CD4-positive, alpha-beta T cell treated with Interleukin-17A for 4 hours (primary cell): ENCODE data around the gene MUC3A.
"Not testable (repeated sequence)": the region's sequence is repeated elsewhere in the genome, so short reads cannot be mapped to it uniquely, and the experiment has no call there.

ENCODE experiments used
- DNase-seq: peaks from one replicate; pipeline ENCODE4 v3.0.0-alpha.2; 2020; ENCODE audit warnings: mixed read lengths

Gene MUC3A

GRCh38 chr7:100949227-100949932 is at the start of gene MUC3A:
Gene MUC3A, plus strand, starts transcription at chr7:100949534. Its CDS starts 91 bp downstream, at chr7:100949625.
- no peak for DNase-seq

- no peak for DNase-seq
Measured at GRCh38 chr7:100900978-100901377, 48.4 kb upstream of the MUC3A start.

GRCh38 chr7:100901921-100902332 is 47.4 kb upstream of the MUC3A start:
- DNase-seq = no peak

GRCh38 chr7:100902638-100903037 is 46.7 kb upstream of the MUC3A start:
- no peak for DNase-seq

GRCh38 chr7:100908512-100908911 is 40.8 kb upstream of the MUC3A start:
- no peak for DNase-seq

- DNase-seq = not testable (repeated sequence)
Measured at GRCh38 chr7:100910443-100910842, 38.9 kb upstream of the MUC3A start.

- no peak for DNase-seq
Measured at GRCh38 chr7:100911484-100911883, 37.9 kb upstream of the MUC3A start.

GRCh38 chr7:100914208-100914878 is 35.0 kb upstream of the MUC3A start:
- no peak for DNase-seq

- DNase-seq = no peak
Measured at GRCh38 chr7:100914879-100915447, 34.4 kb upstream of the MUC3A start.

GRCh38 chr7:100919335-100919734 is 30.0 kb upstream of the MUC3A start:
- not testable (repeated sequence) for DNase-seq

- not testable (repeated sequence) for DNase-seq
Measured at GRCh38 chr7:100919779-100920437, 29.4 kb upstream of the MUC3A start.

GRCh38 chr7:100921039-100921438 is 28.3 kb upstream of the MUC3A start:
- DNase-seq = no peak

- DNase-seq = not testable (repeated sequence)
Measured at GRCh38 chr7:100923616-100924015, 25.7 kb upstream of the MUC3A start.

- no peak for DNase-seq
Measured at GRCh38 chr7:100929808-100930174, 19.5 kb upstream of the MUC3A start.

- no peak for DNase-seq
Measured at GRCh38 chr7:100933734-100934133, 15.6 kb upstream of the MUC3A start.

- DNase-seq = not testable (repeated sequence)
Measured at GRCh38 chr7:100935381-100935780, 14.0 kb upstream of the MUC3A start.

- not testable (repeated sequence) for DNase-seq
Measured at GRCh38 chr7:100936167-100936566, 13.2 kb upstream of the MUC3A start.

GRCh38 chr7:100942045-100942774 is 7.1 kb upstream of the MUC3A start:
- DNase-seq = no peak

- DNase-seq = no peak
Measured at GRCh38 chr7:100943693-100944092, 5.6 kb upstream of the MUC3A start.

- no peak for DNase-seq
Measured at GRCh38 chr7:100944138-100944537, 5.2 kb upstream of the MUC3A start.

- no peak for DNase-seq
Measured at GRCh38 chr7:100946111-100946510, 3.2 kb upstream of the MUC3A start.

- no peak for DNase-seq
Measured at GRCh38 chr7:100946766-100947365, 2.5 kb upstream of the MUC3A start.
